K562 (cell line): ENCODE results near the gene PKD1. TPM values are rescaled to one million over a fixed set of nuclear protein-coding genes. Genes with fewer than 3 reads are reported as not detected.

Experiments
- ATAC-seq: fragments of 200-7000 bp; cut with Tn5 transposase; 3 replicates; pipeline ENCODE4 v1.9.1; 2020; ENCODE audit warnings: moderate library complexity
- BruUV-seq: library from RNA; stranded (reverse); fragments of 400-500 nt; replicated peaks from 2 replicates; lab custom pipeline; 2021; lab: Mats Ljungman, UMichigan
- CTCF ChIA-PET: fragments of 300-600 bp; formaldehyde crosslinking; extraction: SDS; loops from one replicate; lab custom pipeline; 2021; ENCODE audit warnings: low intra/inter-chr PET ratio; lab: Yijun Ruan, JAX
- POLR2A ChIA-PET: fragments of 300-600, 350-650 bp; sonication (Branson Sonifier 250); formaldehyde crosslinking; extraction: SDS; loops from one replicate; lab custom pipeline; 2021; ENCODE audit warnings: antibody characterized with exemption, inconsistent platforms; lab: Yijun Ruan, JAX
- DNase-seq, 4 experiments: peaks; one replicate each; pipeline versions ENCODE4 v3.0.0 to v3.0.0-alpha.2; 2011 to 2018; ENCODE audit warnings: low spot score in 3 of 4, mixed read lengths in 3 of 4; ENCODE audit errors: extremely low read depth in 1 of 4
- FAIRE-seq: peaks from 2 replicates; lab custom pipeline; 2011; peaks lifted over from hg19 to GRCh38; lab: Jason Lieb, UNC
- H2AFZ ChIP-seq: 2 replicates; pipeline ENCODE4 v1.6.0; 2011; ENCODE audit warnings: low read depth, low read length, control low read depth, inconsistent platforms
- H3K27ac ChIP-seq: fragments of 200-600 bp; 3 replicates; pipeline ENCODE4 v1.8.0; 2011; ENCODE audit warnings: low read depth, mild to moderate bottlenecking, control low read depth, inconsistent platforms, low read length, moderate library complexity, mixed read lengths; ENCODE audit errors: extremely low read depth
- H3K27me3 ChIP-seq, 2 experiments: fragments of 300-600 bp in 1 of 2; 2 replicates in 1 of 2; 3 replicates in 1 of 2; pipeline versions ENCODE4 v1.6.0 to v1.8.0; 2011; ENCODE audit warnings: inconsistent platforms in 2 of 2, low read length in 2 of 2, mild to moderate bottlenecking in 1 of 2, mixed read lengths in 1 of 2, moderate library complexity in 1 of 2; ENCODE audit not compliant: control insufficient read depth in 2 of 2, insufficient read depth in 2 of 2
- H3K36me3 ChIP-seq: fragments of 300-600 bp; 3 replicates; pipeline ENCODE4 v1.8.0; 2011; ENCODE audit warnings: mild to moderate bottlenecking, low read length, inconsistent platforms; ENCODE audit not compliant: control insufficient read depth, insufficient read depth
- H3K4me1 ChIP-seq, 2 experiments: fragments of 200-600 bp in 1 of 2; replicated peaks in 1 of 2; 2 replicates in 1 of 2; 3 replicates in 1 of 2; pipeline versions ENCODE4 v1.5.1 to v1.8.0; 2011; ENCODE audit warnings: inconsistent platforms in 2 of 2, low read length in 2 of 2, mild to moderate bottlenecking in 1 of 2, mixed read lengths in 1 of 2, moderate library complexity in 1 of 2; ENCODE audit not compliant: control insufficient read depth in 2 of 2, insufficient read depth in 2 of 2
- H3K4me2 ChIP-seq: 2 replicates; pipeline ENCODE4 v1.6.1; 2011; ENCODE audit warnings: low read length, control low read depth, inconsistent platforms, mixed read lengths; ENCODE audit not compliant: insufficient read depth
- H3K4me3 ChIP-seq: fragments of 200-600 bp; sonication (generic), shearing (Covaris generic); 2 replicates; pipeline ENCODE4 v1.5.1; 2016; ENCODE audit warnings: control low read depth, inconsistent platforms
- H3K79me2 ChIP-seq: fragments of 200-600 bp; 3 replicates; pipeline ENCODE4 v1.8.0; 2011; ENCODE audit warnings: low read length, inconsistent platforms; ENCODE audit not compliant: control insufficient read depth, insufficient read depth
- H3K9ac ChIP-seq, 2 experiments: 2 replicates each; pipeline versions ENCODE4 v1.6.0 to v1.6.1; 2011; ENCODE audit warnings: low read depth in 2 of 2, low read length in 2 of 2, control low read depth in 1 of 2, inconsistent platforms in 1 of 2, mild to moderate bottlenecking in 1 of 2, mixed read lengths in 1 of 2; ENCODE audit not compliant: insufficient read depth in 1 of 2
- H3K9me1 ChIP-seq: one replicate; pipeline ENCODE4 v1.6.0; 2011; ENCODE audit warnings: inconsistent platforms, mild to moderate bottlenecking, low read length, moderate library complexity; ENCODE audit not compliant: control insufficient read depth, insufficient read depth
- H3K9me3 ChIP-seq: replicated peaks from 2 replicates; pipeline ENCODE4 v1.5.1; 2011; ENCODE audit warnings: low read depth, low read length, inconsistent platforms; ENCODE audit not compliant: control insufficient read depth, insufficient read depth
- H4K20me1 ChIP-seq: replicated peaks from 2 replicates; pipeline ENCODE4 v1.6.1; 2011; ENCODE audit warnings: low read length, inconsistent platforms, mixed read lengths; ENCODE audit not compliant: control insufficient read depth, insufficient read depth
- BDP1 ChIP-seq: IDR thresholded peaks from 3 replicates; pipeline ENCODE4 v1.6.1; 2011; ENCODE audit not compliant: insufficient read length, insufficient read depth
- ELK3 ChIP-seq: fragments of 450-650 bp; formaldehyde crosslinking; IDR thresholded peaks from 2 replicates; pipeline ENCODE4 v1.4.0; 2020; ENCODE audit warnings: mild to moderate bottlenecking
- ILK ChIP-seq: fragments of 450-650 bp; IDR thresholded peaks from 2 replicates; pipeline ENCODE4 v1.6.1; 2016; ENCODE audit warnings: missing genetic modification characterization, low read depth, mild to moderate bottlenecking, missing compliant biosample characterization, moderate library complexity, borderline replicate concordance
- RAD21 ChIP-seq, 2 experiments: fragments of 250-450 bp in 1 of 2; fragments of 450-650 bp in 1 of 2; sonication (Bioruptor Pico) in 1 of 2; formaldehyde crosslinking in 1 of 2; IDR thresholded peaks in 1 of 2; conservative IDR thresholded peaks in 1 of 2; 2 replicates each; pipeline versions ENCODE4 v1.4.0 to v1.8.0; 2020 to 2022; ENCODE audit warnings: mild to moderate bottlenecking in 2 of 2, moderate library complexity in 1 of 2
- WGBS: fragments of 100-300 bp; shearing (Covaris generic); methylation state at CpG from one replicate; pipeline ENCODE4 v1.1.6; 2016; ENCODE audit warnings: low coverage, mixed read lengths; ENCODE audit not compliant: insufficient coverage; ENCODE audit errors: missing lambda C conversion rate; 5-methylcytosine and 5-hydroxymethylcytosine counted together
- in situ Hi-C: fragments of 300-500 bp; cut with MboI; formaldehyde crosslinking; loops from 4 replicates; pipeline ENCODE4 v1.15.0; 2018; ENCODE audit warnings: inconsistent platforms, mixed read lengths
- intact Hi-C: fragments of 100-400 bp; cut with micrococcal nuclease; formaldehyde crosslinking; loops from 2 replicates; pipeline ENCODE4 v1.14.2; 2022
- polyA plus RNA-seq, 8 experiments: library from polyadenylated mRNA; depleted of rRNA in 4 of 8; stranded (reverse) in 5 of 8; unstranded in 3 of 8; fragments of >200 nt; fragmentation: Nextera tagmentation in 2 of 8; fragmentation: Illumina TruSeq in 1 of 8; extraction: Ambion mirVana in 2 of 8; extraction: Trizol in 1 of 8; gene quantifications; 2 replicates each; pipeline versions ENCODE4 v1.2.1 to v1.2.3, GENCODE V29; 2011 to 2014; ENCODE audit warnings: inconsistent platforms in 1 of 8, missing spikeins in 1 of 8
- total RNA-seq, 7 experiments: library from RNA; depleted of rRNA in 6 of 7; stranded (reverse); fragments of >200 nt in 6 of 7; fragmentation: Illumina TruSeq in 2 of 7; extraction: Trizol in 2 of 7; gene quantifications; 2 replicates each; pipeline versions ENCODE4 v1.2.1 to v1.2.3, GENCODE V29; 2011 to 2021; ENCODE audit warnings: low replicate concordance in 1 of 7
- TF ChIP-seq, protein P1 (sequence below): sonication (generic); formaldehyde crosslinking; IDR thresholded peaks from 2 replicates; pipeline ENCODE4 v1.8.1; 2023; ENCODE audit warnings: mild to moderate bottlenecking, missing genetic modification reagents
- TF ChIP-seq, protein P2 (sequence below): IDR thresholded peaks from 2 replicates; pipeline ENCODE4 v1.6.1; 2012; ENCODE audit warnings: low read depth, low read length, improper control_type of control experiment, borderline replicate concordance

Gene PKD1
- total and polyA plus RNA-seq, 9 of the 15 experiments (the other 6 are each of a cell fraction or from before 2014, with no cell fraction given) = 0.23 to 93.5 (median 12.6) TPM

- H3K9me1 ChIP-seq = no peaks in the 10 kb centered on the region
- 84% methylated on average over 20 of the region's 34 CpGs for WGBS
- FAIRE-seq (no peak), DNase-seq (no peak), ATAC-seq (peak; percentile 66)
- H3K36me3 ChIP-seq = peaks cover 54% of the 10 kb centered on the region; the same call in 2 of the 3 replicates
- H3K27me3 ChIP-seq = no peaks in the 10 kb centered on the region
- no peaks in the 10 kb centered on the region for H3K79me2 ChIP-seq
- H3K4me1 ChIP-seq = peaks cover 0 to 9% of the 10 kb centered on the region in 2 experiments; a peak in 2 of 5 replicates
- TF ChIP-seq ILK (tag) (no peak), ELK3 (no peak), RAD21 (CRISPR knock-in tag; conservative IDR thresholded peaks at IDR 0.05 in 1 of 2, IDR thresholded peaks at IDR 0.05 in 1 of 2) (0 out of 4 replicates have a peak, but pooled peaks of 1 of the 2 experiments have one; percentile 3), BDP1 (no peak)
- TF ChIP-seq, protein P1, sequence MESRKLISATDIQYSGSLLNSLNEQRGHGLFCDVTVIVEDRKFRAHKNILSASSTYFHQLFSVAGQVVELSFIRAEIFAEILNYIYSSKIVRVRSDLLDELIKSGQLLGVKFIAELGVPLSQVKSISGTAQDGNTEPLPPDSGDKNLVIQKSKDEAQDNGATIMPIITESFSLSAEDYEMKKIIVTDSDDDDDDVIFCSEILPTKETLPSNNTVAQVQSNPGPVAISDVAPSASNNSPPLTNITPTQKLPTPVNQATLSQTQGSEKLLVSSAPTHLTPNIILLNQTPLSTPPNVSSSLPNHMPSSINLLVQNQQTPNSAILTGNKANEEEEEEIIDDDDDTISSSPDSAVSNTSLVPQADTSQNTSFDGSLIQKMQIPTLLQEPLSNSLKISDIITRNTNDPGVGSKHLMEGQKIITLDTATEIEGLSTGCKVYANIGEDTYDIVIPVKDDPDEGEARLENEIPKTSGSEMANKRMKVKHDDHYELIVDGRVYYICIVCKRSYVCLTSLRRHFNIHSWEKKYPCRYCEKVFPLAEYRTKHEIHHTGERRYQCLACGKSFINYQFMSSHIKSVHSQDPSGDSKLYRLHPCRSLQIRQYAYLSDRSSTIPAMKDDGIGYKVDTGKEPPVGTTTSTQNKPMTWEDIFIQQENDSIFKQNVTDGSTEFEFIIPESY (CRISPR knock-in tag) = peak; percentile 95
- TF ChIP-seq, protein P2, sequence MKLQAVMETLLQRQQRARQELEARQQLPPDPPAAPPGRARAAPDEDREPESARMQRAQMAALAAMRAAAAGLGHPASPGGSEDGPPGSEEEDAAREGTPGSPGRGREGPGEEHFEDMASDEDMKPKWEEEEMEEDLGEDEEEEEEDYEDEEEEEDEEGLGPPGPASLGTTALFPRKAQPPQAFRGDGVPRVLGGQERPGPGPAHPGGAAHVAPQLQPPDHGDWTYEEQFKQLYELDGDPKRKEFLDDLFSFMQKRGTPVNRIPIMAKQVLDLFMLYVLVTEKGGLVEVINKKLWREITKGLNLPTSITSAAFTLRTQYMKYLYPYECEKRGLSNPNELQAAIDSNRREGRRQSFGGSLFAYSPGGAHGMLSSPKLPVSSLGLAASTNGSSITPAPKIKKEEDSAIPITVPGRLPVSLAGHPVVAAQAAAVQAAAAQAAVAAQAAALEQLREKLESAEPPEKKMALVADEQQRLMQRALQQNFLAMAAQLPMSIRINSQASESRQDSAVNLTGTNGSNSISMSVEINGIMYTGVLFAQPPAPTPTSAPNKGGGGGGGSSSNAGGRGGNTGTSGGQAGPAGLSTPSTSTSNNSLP = no peak
- no peak overlapping the region for H3K4me3 ChIP-seq
- H3K4me2 ChIP-seq = no peak overlapping the region
- H3K27ac ChIP-seq = no peak overlapping the region
- no peaks in the 10 kb centered on the region for H3K9me3 ChIP-seq
- no TSS peak for BruUV-seq
- peak overlapping the region in 1 of 2 experiments; percentile 52; a peak in 1 of 4 replicates for H3K9ac ChIP-seq
- intact Hi-C loops = no loop called here
- POLR2A ChIA-PET = interaction anchor here (0.6 to 0.7 kb wide), 2 partner anchors 8 to 34 kb away, joined by 3 to 4 read pairs; no protein-coding TSS in a partner anchor
- H2AFZ ChIP-seq = no peak overlapping the region
- CTCF ChIA-PET = no interaction called here
- no peaks in the 10 kb centered on the region for H4K20me1 ChIP-seq
- in situ Hi-C loops = no loop called here
Observed at GRCh38 chr16:2071454-2072202, 64.1 kb downstream of the PKD1 start.
